ENCODE data around the gene IFI44. TPM values are rescaled to one million over a fixed set of nuclear protein-coding genes. Genes with fewer than 3 reads are reported as not detected.

Gene IFI44
- total RNA-seq, 1 donor from 2014 or later, result 17.7 TPM

- H3K9me3 ChIP-seq, result no peaks in the 10 kb centered on the region
- H3K36me3 ChIP-seq, result no peaks in the 10 kb centered on the region
- H3K27ac ChIP-seq, result no peak overlapping the region
- TF ChIP-seq POLR2A (IDR thresholded peaks at IDR 0.05) (no peak), POLR2AphosphoS5 (IDR thresholded peaks at IDR 0.05; ENCODE audit: insufficient read depth in 1 of 2, low read depth in 1 of 2) (no peak), CTCF (IDR thresholded peaks at IDR 0.05) (peak; percentile 40 to 77 (median 68))
- intact Hi-C loops (cut with DNase I), result loop anchor here (2.0 to 10.0 kb wide), 2 partner anchors 60 to 532 kb away; no protein-coding TSS in a partner anchor
- no peaks in the 10 kb centered on the region for H3K27me3 ChIP-seq
- H3K4me1 ChIP-seq, result no peaks in the 10 kb centered on the region
- DNase-seq (ENCODE audit: extremely low spot score in 2 of 2), result no peak
- H3K4me3 ChIP-seq, result no peak overlapping the region
These were observed 26.8 kb downstream of the IFI44 start for GRCh38 chr1:78676347-78676982.

GRCh38 chr1:78676993-78677392, 27.4 kb downstream of the IFI44 start:
- H3K27ac ChIP-seq, result no peak overlapping the region
- intact Hi-C loops (cut with DNase I), result loop anchor here (2.0 to 10.0 kb wide), 2 partner anchors 60 to 532 kb away; no protein-coding TSS in a partner anchor
- DNase-seq (ENCODE audit: extremely low spot score in 2 of 2), result no peak
- TF ChIP-seq POLR2A (IDR thresholded peaks at IDR 0.05) (no peak), POLR2AphosphoS5 (IDR thresholded peaks at IDR 0.05; ENCODE audit: insufficient read depth in 1 of 2, low read depth in 1 of 2) (no peak), CTCF (IDR thresholded peaks at IDR 0.05) (no peak)
- no peaks in the 10 kb centered on the region for H3K9me3 ChIP-seq
- H3K4me1 ChIP-seq, result no peaks in the 10 kb centered on the region
- no peak overlapping the region for H3K4me3 ChIP-seq
- no peaks in the 10 kb centered on the region for H3K27me3 ChIP-seq
- H3K36me3 ChIP-seq, result no peaks in the 10 kb centered on the region

- H3K27me3 ChIP-seq, result no peaks in the 10 kb centered on the region
- TF ChIP-seq POLR2AphosphoS5 (IDR thresholded peaks at IDR 0.05; ENCODE audit: insufficient read depth in 1 of 2, low read depth in 1 of 2) (no peak), CTCF (IDR thresholded peaks at IDR 0.05) (no peak), POLR2A (IDR thresholded peaks at IDR 0.05) (no peak)
- no peaks in the 10 kb centered on the region for H3K36me3 ChIP-seq
- no peaks in the 10 kb centered on the region for H3K4me1 ChIP-seq
- no peaks in the 10 kb centered on the region for H3K9me3 ChIP-seq
- no peak for DNase-seq (ENCODE audit: extremely low spot score in 2 of 2)
- no peak overlapping the region for H3K27ac ChIP-seq
- H3K4me3 ChIP-seq, result no peak overlapping the region
- intact Hi-C loops (cut with DNase I), result loop anchor here (2.0 to 10.0 kb wide), 2 partner anchors 61 to 533 kb away; no protein-coding TSS in a partner anchor
These were observed 28.2 kb downstream of the IFI44 start for GRCh38 chr1:78677788-78678187.

GRCh38 chr1:78678324-78678723, 28.7 kb downstream of the IFI44 start:
- H3K9me3 ChIP-seq, result no peaks in the 10 kb centered on the region
- H3K27me3 ChIP-seq, result no peaks in the 10 kb centered on the region
- TF ChIP-seq POLR2AphosphoS5 (IDR thresholded peaks at IDR 0.05; ENCODE audit: insufficient read depth in 1 of 2, low read depth in 1 of 2), result no peak
- TF ChIP-seq POLR2A (IDR thresholded peaks at IDR 0.05), result no peak
- no peak for TF ChIP-seq CTCF (IDR thresholded peaks at IDR 0.05)
- H3K27ac ChIP-seq, result no peak overlapping the region
- no peaks in the 10 kb centered on the region for H3K36me3 ChIP-seq
- no peaks in the 10 kb centered on the region for H3K4me1 ChIP-seq
- no peak for DNase-seq (ENCODE audit: extremely low spot score in 2 of 2)
- intact Hi-C loops (cut with DNase I), result loop anchor here (10.0 kb wide), 1 partner anchor 534 kb away; no protein-coding TSS in a partner anchor
- no peak overlapping the region for H3K4me3 ChIP-seq

GRCh38 chr1:78681265-78681664, 31.6 kb downstream of the IFI44 start:
- Histone ChIP-seq H3K9me3 (no peaks in the 10 kb centered on the region), H3K36me3 (no peaks in the 10 kb centered on the region), H3K4me1 (no peaks in the 10 kb centered on the region), H3K27me3 (no peaks in the 10 kb centered on the region), H3K27ac (no peak overlapping the region), H3K4me3 (no peak overlapping the region)
- TF ChIP-seq POLR2A (IDR thresholded peaks at IDR 0.05), result no peak
- TF ChIP-seq CTCF (IDR thresholded peaks at IDR 0.05), result no peak
- TF ChIP-seq POLR2AphosphoS5 (IDR thresholded peaks at IDR 0.05; ENCODE audit: insufficient read depth in 1 of 2, low read depth in 1 of 2), result no peak
- DNase-seq (ENCODE audit: extremely low spot score in 2 of 2), result no peak
- intact Hi-C loops (cut with DNase I), result no loop called here

Measured in vagina (tissue), 2 donors.